ENCODE data around the gene EIF2AK2. TPM values are rescaled to one million over a fixed set of nuclear protein-coding genes. Genes with fewer than 3 reads are reported as not detected.

The EIF2AK2 gene
- total and polyA plus RNA-seq, 12 donors: 5.6 to 48.5 (median 33.6) TPM

DNA sequence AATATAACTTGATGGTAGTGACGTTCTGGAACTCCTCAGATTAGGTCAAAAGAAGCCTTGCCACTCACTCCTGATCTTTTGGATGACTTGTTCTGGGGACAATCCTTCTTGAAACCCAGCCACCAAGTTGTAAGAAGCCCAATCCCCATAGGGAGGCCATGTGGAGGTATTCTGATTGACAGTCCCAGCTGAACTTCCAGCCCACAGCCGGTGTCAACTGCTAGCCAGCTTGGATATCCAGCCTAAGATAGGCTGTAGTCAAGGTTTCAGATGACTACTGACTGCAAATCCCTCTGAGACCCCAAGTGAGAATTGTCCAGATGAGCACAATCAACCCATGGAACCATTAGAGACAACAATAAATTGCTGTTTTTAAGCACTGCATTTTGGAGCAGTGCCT, 31.4 kb downstream of the EIF2AK2 start:
- Histone ChIP-seq H3K4me1 (replicated peaks in 1 of 2) (no peaks in the 10 kb centered on the region), H3K4me3 (no peak overlapping the region), H3K27ac (no peak overlapping the region), H3K36me3 (replicated peaks in 1 of 2) (peaks cover 0 to 56% of the 10 kb centered on the region in 2 donors), H3K9me3 (replicated peaks in 1 of 3) (no peaks in the 10 kb centered on the region), H3K27me3 (no peaks in the 10 kb centered on the region)
- no peak for DNase-seq
- TF ChIP-seq, protein P1, sequence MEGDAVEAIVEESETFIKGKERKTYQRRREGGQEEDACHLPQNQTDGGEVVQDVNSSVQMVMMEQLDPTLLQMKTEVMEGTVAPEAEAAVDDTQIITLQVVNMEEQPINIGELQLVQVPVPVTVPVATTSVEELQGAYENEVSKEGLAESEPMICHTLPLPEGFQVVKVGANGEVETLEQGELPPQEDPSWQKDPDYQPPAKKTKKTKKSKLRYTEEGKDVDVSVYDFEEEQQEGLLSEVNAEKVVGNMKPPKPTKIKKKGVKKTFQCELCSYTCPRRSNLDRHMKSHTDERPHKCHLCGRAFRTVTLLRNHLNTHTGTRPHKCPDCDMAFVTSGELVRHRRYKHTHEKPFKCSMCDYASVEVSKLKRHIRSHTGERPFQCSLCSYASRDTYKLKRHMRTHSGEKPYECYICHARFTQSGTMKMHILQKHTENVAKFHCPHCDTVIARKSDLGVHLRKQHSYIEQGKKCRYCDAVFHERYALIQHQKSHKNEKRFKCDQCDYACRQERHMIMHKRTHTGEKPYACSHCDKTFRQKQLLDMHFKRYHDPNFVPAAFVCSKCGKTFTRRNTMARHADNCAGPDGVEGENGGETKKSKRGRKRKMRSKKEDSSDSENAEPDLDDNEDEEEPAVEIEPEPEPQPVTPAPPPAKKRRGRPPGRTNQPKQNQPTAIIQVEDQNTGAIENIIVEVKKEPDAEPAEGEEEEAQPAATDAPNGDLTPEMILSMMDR (IDR thresholded peaks at IDR 0.05): no peak
- TF ChIP-seq POLR2A (IDR thresholded peaks at IDR 0.05): no peak
- WGBS, 4 donors: 94 to 100% (median 98%) methylated on average over 2 of the region's 2 CpGs
- intact Hi-C loops (cut with DNase I): no loop called here

DNA sequence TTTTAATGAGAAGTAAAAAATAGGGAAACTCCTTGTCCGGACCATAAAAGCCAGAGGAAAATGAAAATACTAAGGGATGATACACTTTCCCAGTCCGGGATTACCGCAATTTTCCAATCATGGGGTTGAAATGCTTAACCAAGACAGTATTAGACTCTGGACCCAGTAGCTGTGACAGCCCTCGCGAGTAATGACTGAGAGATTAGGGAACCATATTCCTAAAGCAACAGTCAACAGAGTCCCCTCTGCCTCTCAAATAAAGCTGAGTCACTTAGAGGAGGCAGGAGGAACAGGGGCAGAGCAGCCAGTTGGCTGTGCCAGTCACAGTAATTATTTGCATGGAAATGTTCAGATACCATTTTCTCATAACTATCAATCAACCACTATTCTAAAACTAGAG, 37.6 kb downstream of the EIF2AK2 start:
- Histone ChIP-seq H3K36me3 (replicated peaks in 1 of 2) (peaks cover 0 to 43% of the 10 kb centered on the region in 2 donors), H3K27me3 (no peaks in the 10 kb centered on the region), H3K4me1 (replicated peaks in 1 of 2) (no peaks in the 10 kb centered on the region), H3K9me3 (replicated peaks in 1 of 3) (no peaks in the 10 kb centered on the region), H3K4me3 (no peak overlapping the region), H3K27ac (no peak overlapping the region)
- TF ChIP-seq POLR2A (IDR thresholded peaks at IDR 0.05): no peak
- TF ChIP-seq, protein P1 (IDR thresholded peaks at IDR 0.05): no peak
- no peak for DNase-seq
- 95 to 96% (median 95%) methylated on average over 5 of the region's 5 CpGs for WGBS, 4 donors
- intact Hi-C loops (cut with DNase I): no loop called here

DNA sequence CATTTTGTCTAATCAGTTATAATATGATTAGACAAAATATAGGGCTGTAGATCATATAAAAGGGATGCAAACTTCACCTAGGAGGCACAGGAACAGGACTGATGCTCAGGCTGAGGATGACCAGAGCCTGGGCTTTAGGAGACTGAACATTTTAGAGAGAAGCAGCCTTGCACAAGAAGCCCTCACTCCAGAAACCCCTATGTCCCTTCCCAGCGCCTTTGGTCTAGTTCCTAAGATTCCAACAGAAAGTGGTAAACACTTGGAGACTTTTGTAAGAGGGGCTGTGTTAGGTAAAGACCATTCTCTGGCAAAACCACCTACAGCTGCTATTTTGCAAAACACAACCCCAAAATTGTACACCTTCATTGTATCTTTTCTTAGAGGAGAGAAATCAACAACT, 39.2 kb downstream of the EIF2AK2 start:
- intact Hi-C loops (cut with DNase I): no loop called here
- 91 to 100% (median 99%) methylated on average over 1 of the region's 1 CpG for WGBS, 4 donors
- no peak for TF ChIP-seq POLR2A (IDR thresholded peaks at IDR 0.05)
- TF ChIP-seq, protein P1 (IDR thresholded peaks at IDR 0.05): no peak
- Histone ChIP-seq H3K27me3 (no peaks in the 10 kb centered on the region), H3K36me3 (replicated peaks in 1 of 2) (peaks cover 0 to 41% of the 10 kb centered on the region in 2 donors), H3K9me3 (replicated peaks in 1 of 3) (no peaks in the 10 kb centered on the region), H3K4me1 (replicated peaks in 1 of 2) (no peaks in the 10 kb centered on the region), H3K4me3 (no peak overlapping the region), H3K27ac (no peak overlapping the region)
- DNase-seq: no peak

DNA sequence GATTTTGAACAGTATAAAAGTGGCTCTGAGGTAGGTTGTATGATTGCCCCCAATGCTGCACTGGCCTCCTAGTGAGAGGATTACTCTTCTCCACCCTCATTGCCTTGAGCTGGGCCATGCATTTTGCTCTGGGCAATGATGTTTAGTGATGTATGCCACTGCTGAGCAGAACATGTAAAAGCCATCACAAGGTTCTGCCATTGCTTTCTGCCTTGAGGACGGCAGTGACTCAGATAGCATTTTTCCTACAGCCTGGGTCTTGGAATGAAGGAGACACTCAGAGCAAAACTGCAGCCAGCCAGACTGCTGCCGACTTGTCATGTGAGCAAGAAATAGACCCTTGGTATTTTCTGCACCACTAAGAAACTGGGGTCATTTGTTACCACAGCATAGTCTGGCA, 44.8 kb downstream of the EIF2AK2 start:
- intact Hi-C loops (cut with DNase I): no loop called here
- no peak for DNase-seq
- H3K4me3 ChIP-seq: no peak overlapping the region
- H3K27me3 ChIP-seq: no peaks in the 10 kb centered on the region
- no peaks in the 10 kb centered on the region for H3K4me1 ChIP-seq (replicated peaks in 1 of 2)
- TF ChIP-seq, protein P1 (IDR thresholded peaks at IDR 0.05): no peak
- TF ChIP-seq POLR2A (IDR thresholded peaks at IDR 0.05): no peak
- H3K9me3 ChIP-seq (replicated peaks in 1 of 3): no peaks in the 10 kb centered on the region
- WGBS, 4 donors: 68 to 100% (median 98%) methylated on average over 2 of the region's 2 CpGs
- H3K36me3 ChIP-seq (replicated peaks in 1 of 2): peaks cover 0 to 40% of the 10 kb centered on the region in 2 donors
- H3K27ac ChIP-seq: no peak overlapping the region

Data from adrenal gland (tissue), 12 donors.